K562 (cell line): ENCODE measurements around the gene GMPR. TPM values are rescaled to one million over a fixed set of nuclear protein-coding genes. Genes with fewer than 3 reads are reported as not detected.

Source experiments
- ATAC-seq: fragments of 200-7000 bp; cut with Tn5 transposase; 3 replicates; pipeline ENCODE4 v1.9.1; 2020; ENCODE audit warnings: moderate library complexity
- BruUV-seq: library from RNA; stranded (reverse); fragments of 400-500 nt; replicated peaks from 2 replicates; lab custom pipeline; 2021; lab: Mats Ljungman, UMichigan
- CTCF ChIA-PET: fragments of 300-600 bp; formaldehyde crosslinking; extraction: SDS; loops from one replicate; lab custom pipeline; 2021; ENCODE audit warnings: low intra/inter-chr PET ratio; lab: Yijun Ruan, JAX
- POLR2A ChIA-PET: fragments of 300-600, 350-650 bp; sonication (Branson Sonifier 250); formaldehyde crosslinking; extraction: SDS; loops from one replicate; lab custom pipeline; 2021; ENCODE audit warnings: antibody characterized with exemption, inconsistent platforms; lab: Yijun Ruan, JAX
- DNase-seq, 4 experiments: peaks; one replicate each; pipeline versions ENCODE4 v3.0.0 to v3.0.0-alpha.2; 2011 to 2018; ENCODE audit warnings: low spot score in 3 of 4, mixed read lengths in 3 of 4; ENCODE audit errors: extremely low read depth in 1 of 4
- FAIRE-seq: peaks from 2 replicates; lab custom pipeline; 2011; peaks lifted over from hg19 to GRCh38; lab: Jason Lieb, UNC
- H2AFZ ChIP-seq: 2 replicates; pipeline ENCODE4 v1.6.0; 2011; ENCODE audit warnings: low read depth, low read length, control low read depth, inconsistent platforms
- H3K27ac ChIP-seq: fragments of 200-600 bp; 3 replicates; pipeline ENCODE4 v1.8.0; 2011; ENCODE audit warnings: low read depth, mild to moderate bottlenecking, control low read depth, inconsistent platforms, low read length, moderate library complexity, mixed read lengths; ENCODE audit errors: extremely low read depth
- H3K27me3 ChIP-seq, 2 experiments: fragments of 300-600 bp in 1 of 2; 2 replicates in 1 of 2; 3 replicates in 1 of 2; pipeline versions ENCODE4 v1.6.0 to v1.8.0; 2011; ENCODE audit warnings: inconsistent platforms in 2 of 2, low read length in 2 of 2, mild to moderate bottlenecking in 1 of 2, mixed read lengths in 1 of 2, moderate library complexity in 1 of 2; ENCODE audit not compliant: control insufficient read depth in 2 of 2, insufficient read depth in 2 of 2
- H3K36me3 ChIP-seq: fragments of 300-600 bp; 3 replicates; pipeline ENCODE4 v1.8.0; 2011; ENCODE audit warnings: mild to moderate bottlenecking, low read length, inconsistent platforms; ENCODE audit not compliant: control insufficient read depth, insufficient read depth
- H3K4me1 ChIP-seq, 2 experiments: fragments of 200-600 bp in 1 of 2; replicated peaks in 1 of 2; 2 replicates in 1 of 2; 3 replicates in 1 of 2; pipeline versions ENCODE4 v1.5.1 to v1.8.0; 2011; ENCODE audit warnings: inconsistent platforms in 2 of 2, low read length in 2 of 2, mild to moderate bottlenecking in 1 of 2, mixed read lengths in 1 of 2, moderate library complexity in 1 of 2; ENCODE audit not compliant: control insufficient read depth in 2 of 2, insufficient read depth in 2 of 2
- H3K4me2 ChIP-seq: 2 replicates; pipeline ENCODE4 v1.6.1; 2011; ENCODE audit warnings: low read length, control low read depth, inconsistent platforms, mixed read lengths; ENCODE audit not compliant: insufficient read depth
- H3K4me3 ChIP-seq: fragments of 200-600 bp; sonication (generic), shearing (Covaris generic); 2 replicates; pipeline ENCODE4 v1.5.1; 2016; ENCODE audit warnings: control low read depth, inconsistent platforms
- H3K79me2 ChIP-seq: fragments of 200-600 bp; 3 replicates; pipeline ENCODE4 v1.8.0; 2011; ENCODE audit warnings: low read length, inconsistent platforms; ENCODE audit not compliant: control insufficient read depth, insufficient read depth
- H3K9ac ChIP-seq, 2 experiments: 2 replicates each; pipeline versions ENCODE4 v1.6.0 to v1.6.1; 2011; ENCODE audit warnings: low read depth in 2 of 2, low read length in 2 of 2, control low read depth in 1 of 2, inconsistent platforms in 1 of 2, mild to moderate bottlenecking in 1 of 2, mixed read lengths in 1 of 2; ENCODE audit not compliant: insufficient read depth in 1 of 2
- H3K9me1 ChIP-seq: one replicate; pipeline ENCODE4 v1.6.0; 2011; ENCODE audit warnings: inconsistent platforms, mild to moderate bottlenecking, low read length, moderate library complexity; ENCODE audit not compliant: control insufficient read depth, insufficient read depth
- H3K9me3 ChIP-seq: replicated peaks from 2 replicates; pipeline ENCODE4 v1.5.1; 2011; ENCODE audit warnings: low read depth, low read length, inconsistent platforms; ENCODE audit not compliant: control insufficient read depth, insufficient read depth
- H4K20me1 ChIP-seq: replicated peaks from 2 replicates; pipeline ENCODE4 v1.6.1; 2011; ENCODE audit warnings: low read length, inconsistent platforms, mixed read lengths; ENCODE audit not compliant: control insufficient read depth, insufficient read depth
- BRD9 ChIP-seq: fragments of 450-650 bp; IDR thresholded peaks from 2 replicates; pipeline ENCODE4 v1.6.1; 2018; ENCODE audit warnings: low read depth; ENCODE audit not compliant: partially characterized antibody
- CHCHD3 ChIP-seq: fragments of 250-450 bp; sonication (Bioruptor Pico); IDR thresholded peaks from 2 replicates; pipeline ENCODE4 v2.1.2; 2022; ENCODE audit warnings: mild to moderate bottlenecking
- DACH1 ChIP-seq: fragments of 450-650 bp; IDR thresholded peaks from 2 replicates; pipeline ENCODE4 v1.6.1; 2018; ENCODE audit not compliant: partially characterized antibody
- KDM4B ChIP-seq, 2 experiments: fragments of 450-650 bp in 1 of 2; sonication (generic) in 1 of 2; IDR thresholded peaks; 2 replicates each; pipeline ENCODE4 v1.6.1; 2016 to 2017; ENCODE audit warnings: borderline replicate concordance in 2 of 2, antibody characterized with exemption in 1 of 2, low read depth in 1 of 2, mild to moderate bottlenecking in 1 of 2
- MIER1 ChIP-seq: fragments of 450-650 bp; IDR thresholded peaks from 2 replicates; pipeline ENCODE4 v1.6.1; 2016; ENCODE audit warnings: antibody characterized with exemption, mild to moderate bottlenecking, low read depth
- MYC ChIP-seq, 2 experiments: fragments of 250-450 bp in 1 of 2; sonication (Bioruptor Pico) in 1 of 2; IDR thresholded peaks; 2 replicates each; pipeline versions ENCODE4 v1.5.1 to v1.6.1; 2012 to 2021; ENCODE audit warnings: low read depth in 2 of 2, borderline replicate concordance in 1 of 2, improper control_type of control experiment in 1 of 2, low read length in 1 of 2, mild to moderate bottlenecking in 1 of 2, moderate library complexity in 1 of 2
- NCOR1 ChIP-seq: fragments of 450-650 bp; IDR thresholded peaks from 2 replicates; pipeline ENCODE4 v1.6.1; 2016; ENCODE audit warnings: mild to moderate bottlenecking, moderate library complexity
- SMARCE1 ChIP-seq: fragments of 450-650 bp; IDR thresholded peaks from 2 replicates; pipeline ENCODE4 v1.7.1; 2016; ENCODE audit warnings: mild to moderate bottlenecking
- SMC3 ChIP-seq: conservative IDR thresholded peaks from 2 replicates; pipeline ENCODE4 v1.6.1; 2011; ENCODE audit warnings: low read depth, low read length, improper control_type of control experiment; ENCODE audit not compliant: insufficient read depth
- WGBS: fragments of 100-300 bp; shearing (Covaris generic); methylation state at CpG from one replicate; pipeline ENCODE4 v1.1.6; 2016; ENCODE audit warnings: low coverage, mixed read lengths; ENCODE audit not compliant: insufficient coverage; ENCODE audit errors: missing lambda C conversion rate; 5-methylcytosine and 5-hydroxymethylcytosine counted together
- in situ Hi-C: fragments of 300-500 bp; cut with MboI; formaldehyde crosslinking; loops from 4 replicates; pipeline ENCODE4 v1.15.0; 2018; ENCODE audit warnings: inconsistent platforms, mixed read lengths
- intact Hi-C: fragments of 100-400 bp; cut with micrococcal nuclease; formaldehyde crosslinking; loops from 2 replicates; pipeline ENCODE4 v1.14.2; 2022
- polyA plus RNA-seq, 8 experiments: library from polyadenylated mRNA; depleted of rRNA in 4 of 8; stranded (reverse) in 5 of 8; unstranded in 3 of 8; fragments of >200 nt; fragmentation: Nextera tagmentation in 2 of 8; fragmentation: Illumina TruSeq in 1 of 8; extraction: Ambion mirVana in 2 of 8; extraction: Trizol in 1 of 8; gene quantifications; 2 replicates each; pipeline versions ENCODE4 v1.2.1 to v1.2.3, GENCODE V29; 2011 to 2014; ENCODE audit warnings: inconsistent platforms in 1 of 8, missing spikeins in 1 of 8
- total RNA-seq, 7 experiments: library from RNA; depleted of rRNA in 6 of 7; stranded (reverse); fragments of >200 nt in 6 of 7; fragmentation: Illumina TruSeq in 2 of 7; extraction: Trizol in 2 of 7; gene quantifications; 2 replicates each; pipeline versions ENCODE4 v1.2.1 to v1.2.3, GENCODE V29; 2011 to 2021; ENCODE audit warnings: low replicate concordance in 1 of 7

Gene GMPR
- total and polyA plus RNA-seq, 9 of the 15 experiments (the other 6 are each of a cell fraction or from before 2014, with no cell fraction given) = 34.6 to 83.7 (median 49.8) TPM

DNA sequence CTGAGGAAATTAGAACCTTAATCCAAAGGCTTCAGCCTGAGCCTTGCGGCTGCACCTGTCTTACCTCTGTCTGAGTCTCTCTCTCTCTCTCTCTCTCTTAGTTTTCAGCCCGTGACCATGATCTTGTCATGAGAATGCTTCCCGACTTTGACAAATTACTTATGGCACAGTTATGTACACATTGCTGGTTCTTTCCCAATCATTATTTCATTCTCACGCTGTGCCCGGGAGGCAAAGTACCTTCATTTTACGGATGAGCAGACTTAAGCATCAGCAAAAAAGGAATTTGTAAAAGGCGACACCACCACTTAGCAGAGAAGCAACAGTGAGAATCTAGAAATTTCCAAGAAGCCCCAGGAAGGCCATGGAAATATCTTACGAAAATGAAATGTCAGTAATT is 54.6 kb downstream of the GMPR start:
- 85% methylated on average over 8 of the region's 8 CpGs for WGBS
- Histone ChIP-seq H3K9me3 (no peaks in the 10 kb centered on the region), H3K4me3 (no peak overlapping the region), H3K4me1 (peaks cover 0 to 6% of the 10 kb centered on the region in 2 experiments; a peak in 1 of 5 replicates), H3K27me3 (no peaks in the 10 kb centered on the region), H3K4me2 (no peak overlapping the region), H3K27ac (no peak overlapping the region), H4K20me1 (no peaks in the 10 kb centered on the region), H2AFZ (no peak overlapping the region), H3K9me1 (no peaks in the 10 kb centered on the region), H3K79me2 (no peaks in the 10 kb centered on the region), H3K36me3 (peaks cover 67% of the 10 kb centered on the region), H3K9ac (no peak overlapping the region)
- POLR2A ChIA-PET = interaction anchor here (2.8 kb wide), 1 partner anchor 16 kb away, joined by 13 read pairs; no protein-coding TSS in a partner anchor
- intact Hi-C loops (no loop called here), in situ Hi-C loops (no loop called here)
- TF ChIP-seq SMC3 (no peak), BRD9 (no peak), MIER1 (no peak), DACH1 (no peak), NCOR1 (no peak), KDM4B (IDR thresholded peaks at IDR 0.05; ENCODE audit: borderline replicate concordance in 2 of 2, low read depth in 1 of 2) (no peak), MYC (IDR thresholded peaks at IDR 0.05; ENCODE audit: low read depth, low read length) (no peak), MYC (CRISPR knock-in tag; IDR thresholded peaks at IDR 0.05; ENCODE audit: borderline replicate concordance, low read depth) (no peak), CHCHD3 (CRISPR knock-in tag) (no peak), SMARCE1 (no peak)
- no peak for ATAC-seq
- no peak for FAIRE-seq
- CTCF ChIA-PET = no interaction called here
- DNase-seq = no peak
- no TSS peak for BruUV-seq
